Measurements from ENCODE around the gene KIAA2012. TPM values are rescaled to one million over a fixed set of nuclear protein-coding genes. Genes with fewer than 3 reads are reported as not detected.
"Not testable (repeated sequence)": the region's sequence is repeated elsewhere in the genome, so short reads cannot be mapped to it uniquely, and the experiment has no call there.

Gene KIAA2012
- total RNA-seq, 4 donors from 2014 or later = 0.15 to 0.76 (median 0.26) TPM; not detected in 1

DNA sequence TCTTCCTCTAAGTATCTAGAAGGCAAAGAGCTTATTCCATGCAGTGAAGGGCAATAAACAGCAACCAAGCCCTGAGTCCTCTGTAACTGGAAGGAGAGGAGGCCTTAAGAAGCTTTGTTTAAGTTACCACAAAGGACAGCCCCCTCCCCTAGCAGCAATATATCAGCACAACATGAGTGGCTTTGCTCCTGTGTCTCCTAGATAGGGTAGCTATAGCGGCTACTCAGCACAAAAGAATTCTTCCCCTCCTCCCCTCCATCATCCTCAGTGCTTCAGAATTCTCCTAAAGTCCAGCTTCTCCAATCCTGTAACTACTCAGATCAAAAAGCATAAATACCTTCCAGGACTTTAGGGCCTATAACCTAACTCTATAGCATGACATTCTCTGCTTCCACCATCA, 148.8 kb downstream of the KIAA2012 start:
- H3K36me3 ChIP-seq = no peaks in the 10 kb centered on the region
- H3K9me3 ChIP-seq = no peaks in the 10 kb centered on the region
- DNase-seq = no peak
- no peak overlapping the region for H3K4me3 ChIP-seq
- TF ChIP-seq CTCF (IDR thresholded peaks at IDR 0.05) (no peak), POLR2A (IDR thresholded peaks at IDR 0.05) (no peak)
- H3K27ac ChIP-seq = no peak overlapping the region
- H3K4me1 ChIP-seq = no peaks in the 10 kb centered on the region
- intact Hi-C loops (cut with DNase I; ENCODE audit: low total_unique reads) = no loop called here
- no peaks in the 10 kb centered on the region for H3K27me3 ChIP-seq

GRCh38 chr2:202237787-202238233, 164.8 kb downstream of the KIAA2012 start:
- intact Hi-C loops (cut with DNase I; ENCODE audit: low total_unique reads) = no loop called here
- peak; percentile 15 to 21 for DNase-seq
- H3K4me1 ChIP-seq = peaks cover 0 to 5% of the 10 kb centered on the region in 2 donors

DNA sequence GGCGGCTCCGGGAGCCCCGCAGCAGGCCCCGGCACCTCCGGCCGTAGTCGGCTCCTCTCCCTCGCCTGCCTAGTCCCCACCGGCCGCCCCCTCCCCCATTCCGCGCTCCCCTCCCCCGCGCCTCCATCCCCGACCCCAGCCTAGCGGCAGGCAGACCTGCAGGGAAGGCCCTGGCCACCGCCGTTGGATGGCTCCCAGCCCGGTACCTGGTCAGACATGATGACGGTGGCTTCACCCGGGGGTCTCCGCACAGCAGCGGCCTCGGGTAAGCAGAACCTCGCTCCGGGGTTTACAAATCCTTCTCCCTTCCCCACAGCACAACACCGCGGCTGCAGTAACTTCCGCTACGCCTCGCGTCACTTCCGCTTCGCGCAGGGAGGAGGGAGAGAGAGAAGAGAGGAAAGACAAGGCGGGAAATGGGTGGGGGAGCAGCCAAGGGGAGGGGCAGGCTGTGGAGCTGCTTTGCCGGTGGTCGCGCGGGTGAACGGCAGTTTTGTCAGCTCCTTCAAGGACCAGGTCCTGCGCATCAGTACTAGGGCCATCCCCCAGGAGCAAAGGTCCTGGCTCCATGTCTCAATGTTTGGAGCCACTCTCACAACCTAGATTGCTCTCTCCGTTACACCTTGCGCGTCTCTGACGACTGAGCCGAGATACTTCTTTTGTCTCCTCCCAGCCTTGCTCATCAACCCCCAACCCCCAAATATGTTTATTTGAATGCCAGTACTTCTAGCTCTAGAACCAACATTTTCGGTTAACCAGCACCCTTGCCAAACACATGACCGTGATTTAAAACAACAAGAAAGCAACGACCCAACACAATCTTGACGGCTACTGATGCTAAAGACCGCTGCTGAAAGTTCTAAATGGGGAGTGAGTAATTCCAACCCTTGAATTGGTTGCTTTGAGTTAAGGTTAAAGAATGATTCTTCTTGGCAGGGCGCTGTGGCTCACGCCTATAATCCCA, 165.5 kb downstream of the KIAA2012 start, which contains the start of gene SUMO1:
SUMO1 (minus strand) TSS at position 364 of the 964 bp plus-strand sequence; CDS start at position 218, 146 bp downstream.
- Histone ChIP-seq H3K4me3 (peak within 1 kb of the TSS; percentile 70 to 76), H3K27me3 (no peaks in the 10 kb centered on the region), H3K9me3 (no peaks in the 10 kb centered on the region), H3K27ac (peak within 1 kb of the TSS; percentile 88), H3K4me1 (peaks cover 0 to 5% of the 10 kb centered on the region in 2 donors), H3K36me3 (no peaks in the 10 kb centered on the region)
- DNase-seq = peak; percentile 89 to 90
- intact Hi-C loops (cut with DNase I; ENCODE audit: low total_unique reads) = no loop called here
- TF ChIP-seq CTCF (IDR thresholded peaks at IDR 0.05) (no peak), POLR2A (IDR thresholded peaks at IDR 0.05) (peak; percentile 38 to 51)

More at GRCh38 chr2:202237787-202238233, 164.8 kb downstream of the KIAA2012 start:
- H3K36me3 ChIP-seq = no peaks in the 10 kb centered on the region
- no peak for TF ChIP-seq CTCF (IDR thresholded peaks at IDR 0.05)
- TF ChIP-seq POLR2A (IDR thresholded peaks at IDR 0.05) = no peak
- peak overlapping the region; percentile 88 for H3K27ac ChIP-seq
- no peaks in the 10 kb centered on the region for H3K9me3 ChIP-seq
- H3K27me3 ChIP-seq = no peaks in the 10 kb centered on the region
- H3K4me3 ChIP-seq = peak overlapping the region; percentile 70 to 76

DNA sequence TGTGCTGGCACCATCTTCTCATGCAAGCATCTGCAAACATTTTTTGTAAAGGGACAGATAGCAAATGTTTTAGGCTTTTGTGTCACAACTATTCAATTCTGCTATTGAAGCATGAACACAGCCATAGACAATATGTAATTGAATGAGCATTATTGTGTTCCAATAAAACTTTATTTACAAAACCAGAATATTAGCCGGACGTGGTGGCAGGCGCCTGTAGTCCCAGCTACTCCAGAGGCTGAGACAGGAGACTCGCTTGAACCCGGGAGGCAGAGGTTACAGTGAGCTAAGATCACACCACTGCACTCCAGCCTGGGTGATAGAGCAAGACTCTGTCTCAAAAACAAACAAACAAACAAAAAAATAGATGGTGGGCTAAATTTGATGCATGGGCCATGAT, 174.7 kb downstream of the KIAA2012 start:
- H3K4me1 ChIP-seq; H3K36me3 ChIP-seq; H3K27me3 ChIP-seq; intact Hi-C loops (cut with DNase I; ENCODE audit: low total_unique reads); H3K9me3 ChIP-seq; H3K4me3 ChIP-seq; DNase-seq; H3K27ac ChIP-seq: not testable (repeated sequence)

DNA sequence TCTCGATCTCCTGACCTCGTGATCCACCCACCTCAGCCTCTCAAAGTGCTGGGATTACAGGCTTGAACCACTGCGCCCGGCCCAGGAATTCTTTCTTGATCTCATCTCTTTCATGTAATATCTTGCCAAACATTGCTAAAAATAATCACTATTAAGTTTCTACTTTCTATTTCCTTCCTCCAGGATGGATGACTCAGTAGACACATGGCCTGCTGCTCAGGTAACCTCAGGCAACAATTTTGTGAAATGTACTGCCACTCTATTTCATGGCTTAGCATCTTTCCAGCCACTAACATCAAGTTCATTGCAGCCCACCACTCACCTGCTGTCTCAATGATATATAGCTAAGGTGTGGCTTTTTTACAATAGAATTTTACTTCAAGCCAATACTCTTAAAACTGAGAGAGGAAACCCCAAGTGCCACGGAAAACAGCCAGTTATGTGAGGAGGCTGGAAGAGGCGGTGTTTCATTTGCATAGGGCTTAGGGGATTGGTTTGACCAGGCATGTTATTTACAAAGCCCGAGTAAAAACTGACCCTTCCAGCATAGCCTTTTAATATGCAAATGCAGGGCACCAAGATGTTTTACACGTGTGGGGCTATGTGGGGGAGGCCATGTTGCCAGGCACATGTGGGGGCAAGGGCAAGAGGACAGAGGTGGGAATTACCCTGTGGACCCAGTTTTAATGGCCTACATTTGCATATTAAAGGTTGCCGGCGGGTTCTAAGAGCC, 176.6 kb downstream of the KIAA2012 start:
- intact Hi-C loops (cut with DNase I; ENCODE audit: low total_unique reads) = no loop called here
- H3K4me1 ChIP-seq = no peaks in the 10 kb centered on the region
- no peak overlapping the region for H3K27ac ChIP-seq
- H3K9me3 ChIP-seq = no peaks in the 10 kb centered on the region
- TF ChIP-seq POLR2A (IDR thresholded peaks at IDR 0.05) = no peak
- TF ChIP-seq CTCF (IDR thresholded peaks at IDR 0.05) = no peak
- DNase-seq = no peak
- H3K4me3 ChIP-seq = no peak overlapping the region
- no peaks in the 10 kb centered on the region for H3K27me3 ChIP-seq
- no peaks in the 10 kb centered on the region for H3K36me3 ChIP-seq

Data from uterus (tissue), 4 donors.